ENCODE data around the gene ITGB8.

DNA sequence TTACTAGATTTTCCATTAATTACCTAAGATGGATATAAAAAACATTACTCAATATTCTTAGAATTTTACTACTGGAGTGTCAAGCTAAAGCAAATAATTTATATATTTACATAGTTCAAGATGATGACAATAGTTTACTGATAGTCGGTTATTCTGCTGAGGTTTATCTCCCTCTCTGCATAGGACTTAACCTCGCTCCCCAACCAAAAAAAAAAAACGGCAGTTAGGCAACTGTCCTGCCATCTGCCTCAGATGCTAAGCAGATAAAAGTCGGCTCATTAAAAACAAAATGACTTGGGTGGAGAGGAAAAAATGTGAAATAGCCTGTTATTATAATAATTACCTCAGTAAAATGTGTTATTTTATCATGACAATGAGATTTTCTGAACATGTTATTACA, 14.0 kb upstream of the ITGB8 start:
- TF ChIP-seq POLR2A (IDR thresholded peaks at IDR 0.05; ENCODE audit: low read length) (no peak), GATA1 (IDR thresholded peaks at IDR 0.05; ENCODE audit: low read depth, low read length) (no peak)
